Measurements from ENCODE around the gene OR8B3. TPM values are rescaled to one million over a fixed set of nuclear protein-coding genes. Genes with fewer than 3 reads are reported as not detected.

Gene OR8B3, protein sequence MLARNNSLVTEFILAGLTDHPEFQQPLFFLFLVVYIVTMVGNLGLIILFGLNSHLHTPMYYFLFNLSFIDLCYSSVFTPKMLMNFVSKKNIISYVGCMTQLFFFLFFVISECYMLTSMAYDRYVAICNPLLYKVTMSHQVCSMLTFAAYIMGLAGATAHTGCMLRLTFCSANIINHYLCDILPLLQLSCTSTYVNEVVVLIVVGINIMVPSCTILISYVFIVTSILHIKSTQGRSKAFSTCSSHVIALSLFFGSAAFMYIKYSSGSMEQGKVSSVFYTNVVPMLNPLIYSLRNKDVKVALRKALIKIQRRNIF
- polyA plus RNA-seq = not detected in 3 replicates
- not detected for polyA plus RNA-seq (2011; ENCODE audit: low read depth)
- polyA plus RNA-seq (2011; cell fraction: cytosol; rRNA removed) = not detected in 2 replicates
- polyA plus RNA-seq (2011; cell fraction: nucleus; rRNA removed) = not detected in 2 replicates
- polyA plus RNA-seq (2012; ENCODE audit: low replicate concordance) = not detected in 2 replicates
- polyA minus RNA-seq = not detected in 3 replicates
- polyA minus RNA-seq (2011; cell fraction: cytosol; rRNA and poly(A)+ RNA removed) = not detected
- polyA minus RNA-seq (2011; cell fraction: nucleus; rRNA and poly(A)+ RNA removed) = not detected in 2 replicates

DNA sequence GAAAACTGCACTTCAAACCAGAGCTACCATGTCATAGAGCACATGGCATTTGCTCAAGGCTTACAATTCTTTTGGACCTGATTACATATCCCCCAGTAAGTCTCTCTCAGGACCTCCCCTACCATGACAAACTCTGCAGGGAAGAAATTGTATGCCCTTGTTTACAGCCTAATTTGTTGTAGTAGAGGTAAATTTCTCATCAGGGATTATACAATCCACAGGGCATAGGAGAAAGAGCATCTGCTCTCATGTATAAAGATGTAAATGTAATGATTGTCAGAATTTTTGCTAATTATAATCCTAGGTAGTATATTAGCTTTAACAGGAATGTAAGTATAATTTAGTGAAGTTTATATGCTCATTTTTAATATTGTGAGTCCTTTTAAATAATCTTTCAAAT, at the start of gene OR8B3:
OR8B3 (minus strand) TSS at position 101 of the 400 bp plus-strand sequence. CDS start 1,673 bp downstream, outside the sequence.
- H3K9me3 ChIP-seq (ENCODE audit: control insufficient read depth, low read depth, low read length) = no peaks in the 10 kb centered on the region
- no peaks in the 10 kb centered on the region for H3K79me2 ChIP-seq (ENCODE audit: control insufficient read depth, insufficient read depth, low read length)
- TF ChIP-seq, protein P1, sequence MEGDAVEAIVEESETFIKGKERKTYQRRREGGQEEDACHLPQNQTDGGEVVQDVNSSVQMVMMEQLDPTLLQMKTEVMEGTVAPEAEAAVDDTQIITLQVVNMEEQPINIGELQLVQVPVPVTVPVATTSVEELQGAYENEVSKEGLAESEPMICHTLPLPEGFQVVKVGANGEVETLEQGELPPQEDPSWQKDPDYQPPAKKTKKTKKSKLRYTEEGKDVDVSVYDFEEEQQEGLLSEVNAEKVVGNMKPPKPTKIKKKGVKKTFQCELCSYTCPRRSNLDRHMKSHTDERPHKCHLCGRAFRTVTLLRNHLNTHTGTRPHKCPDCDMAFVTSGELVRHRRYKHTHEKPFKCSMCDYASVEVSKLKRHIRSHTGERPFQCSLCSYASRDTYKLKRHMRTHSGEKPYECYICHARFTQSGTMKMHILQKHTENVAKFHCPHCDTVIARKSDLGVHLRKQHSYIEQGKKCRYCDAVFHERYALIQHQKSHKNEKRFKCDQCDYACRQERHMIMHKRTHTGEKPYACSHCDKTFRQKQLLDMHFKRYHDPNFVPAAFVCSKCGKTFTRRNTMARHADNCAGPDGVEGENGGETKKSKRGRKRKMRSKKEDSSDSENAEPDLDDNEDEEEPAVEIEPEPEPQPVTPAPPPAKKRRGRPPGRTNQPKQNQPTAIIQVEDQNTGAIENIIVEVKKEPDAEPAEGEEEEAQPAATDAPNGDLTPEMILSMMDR (optimal IDR thresholded peaks at IDR 0.05 in 1 of 3, IDR thresholded peaks at IDR 0.05 in 1 of 3, conservative IDR thresholded peaks at IDR 0.05 in 1 of 3; ENCODE audit: extremely low read depth in 1 of 3, insufficient read depth in 2 of 3, low read length in 3 of 3) = no peak
- no peak for TF ChIP-seq EZH2 (IDR thresholded peaks at IDR 0.05; ENCODE audit: low read length)
- no peak for DNase-seq (ENCODE audit: low read depth, low spot score)
- H3K9ac ChIP-seq (ENCODE audit: control insufficient read depth, extremely low read depth, insufficient read depth, low read length) = no peak within 1 kb of the TSS
- no peaks in the 10 kb centered on the region for H4K20me1 ChIP-seq (ENCODE audit: control insufficient read depth, extremely low read depth, insufficient read depth, low read length)
- no peak for FAIRE-seq
- H3K36me3 ChIP-seq (ENCODE audit: control insufficient read depth in 2 of 2, extremely low read depth in 1 of 2, insufficient read depth in 2 of 2, low read length in 2 of 2) = no peaks in the 10 kb centered on the region
- no peaks in the 10 kb centered on the region for H3K4me1 ChIP-seq (ENCODE audit: control insufficient read depth, extremely low read depth, insufficient read depth, low read length)
- dilution Hi-C loops (cut with MboI; ENCODE audit: extremely low pct_ligation_motif_present, low sequenced_read_pairs) = no loop called here
- H3K4me2 ChIP-seq (ENCODE audit: control insufficient read depth, extremely low read depth, insufficient read depth, low read depth, low read length) = no peak within 1 kb of the TSS
- H3K27me3 ChIP-seq (ENCODE audit: control insufficient read depth, extremely low read depth, insufficient read depth, low read length) = no peaks in the 10 kb centered on the region
- no peak within 1 kb of the TSS for H3K27ac ChIP-seq (ENCODE audit: control insufficient read depth, insufficient read depth, low read length)
- H3K4me3 ChIP-seq (ENCODE audit: control insufficient read depth in 2 of 3, extremely low read depth in 1 of 3, insufficient read depth in 2 of 3, low read depth in 1 of 3, low read length in 3 of 3) = no peak within 1 kb of the TSS
- H3K9me1 ChIP-seq (ENCODE audit: control insufficient read depth, extremely low read depth, insufficient read depth, low read length) = no peaks in the 10 kb centered on the region
- no peak within 1 kb of the TSS for H2AFZ ChIP-seq (ENCODE audit: control insufficient read depth, low read length)

DNA sequence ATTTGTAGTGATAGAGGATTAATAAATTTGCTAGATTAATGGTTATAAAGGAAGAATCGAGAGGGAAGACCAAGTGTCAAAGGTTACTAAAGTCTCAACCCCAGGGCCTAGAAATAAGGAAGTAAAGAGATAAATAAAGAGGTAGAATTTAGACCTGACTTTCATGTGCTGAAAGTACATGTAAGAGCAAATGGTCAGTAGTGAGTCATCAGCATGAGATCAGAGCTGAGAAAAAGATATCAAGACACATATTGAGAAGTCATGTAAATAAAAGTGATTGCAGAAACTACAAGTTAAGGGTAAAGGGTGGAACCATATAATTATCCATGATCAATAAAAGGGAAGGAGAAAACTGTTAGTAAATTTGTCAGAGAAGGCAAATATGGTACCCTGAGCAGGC, 48.1 kb upstream of the OR8B3 start:
- no peak overlapping the region for H3K9ac ChIP-seq (ENCODE audit: control insufficient read depth, extremely low read depth, insufficient read depth, low read length)
- H2AFZ ChIP-seq (ENCODE audit: control insufficient read depth, low read length) = no peak overlapping the region
- DNase-seq (ENCODE audit: low read depth, low spot score) (no peak), FAIRE-seq (no peak)
- H3K4me1 ChIP-seq (ENCODE audit: control insufficient read depth, extremely low read depth, insufficient read depth, low read length) = no peaks in the 10 kb centered on the region
- H3K27me3 ChIP-seq (ENCODE audit: control insufficient read depth, extremely low read depth, insufficient read depth, low read length) = no peaks in the 10 kb centered on the region
- H3K4me2 ChIP-seq (ENCODE audit: control insufficient read depth, extremely low read depth, insufficient read depth, low read depth, low read length) = no peak overlapping the region
- no peaks in the 10 kb centered on the region for H3K9me1 ChIP-seq (ENCODE audit: control insufficient read depth, extremely low read depth, insufficient read depth, low read length)
- no peak overlapping the region for H3K27ac ChIP-seq (ENCODE audit: control insufficient read depth, insufficient read depth, low read length)
- dilution Hi-C loops (cut with MboI; ENCODE audit: extremely low pct_ligation_motif_present, low sequenced_read_pairs) = no loop called here
- TF ChIP-seq, protein P1 (optimal IDR thresholded peaks at IDR 0.05 in 1 of 3, IDR thresholded peaks at IDR 0.05 in 1 of 3, conservative IDR thresholded peaks at IDR 0.05 in 1 of 3; ENCODE audit: extremely low read depth in 1 of 3, insufficient read depth in 2 of 3, low read length in 3 of 3) = no peak
- TF ChIP-seq EZH2 (IDR thresholded peaks at IDR 0.05; ENCODE audit: low read length) = no peak
- no peaks in the 10 kb centered on the region for H3K9me3 ChIP-seq (ENCODE audit: control insufficient read depth, low read depth, low read length)
- no peak overlapping the region for H3K4me3 ChIP-seq (ENCODE audit: control insufficient read depth in 2 of 3, extremely low read depth in 1 of 3, insufficient read depth in 2 of 3, low read depth in 1 of 3, low read length in 3 of 3)
- no peaks in the 10 kb centered on the region for H4K20me1 ChIP-seq (ENCODE audit: control insufficient read depth, extremely low read depth, insufficient read depth, low read length)
- H3K79me2 ChIP-seq (ENCODE audit: control insufficient read depth, insufficient read depth, low read length) = no peaks in the 10 kb centered on the region
- no peaks in the 10 kb centered on the region for H3K36me3 ChIP-seq (ENCODE audit: control insufficient read depth in 2 of 2, extremely low read depth in 1 of 2, insufficient read depth in 2 of 2, low read length in 2 of 2)

Measured in keratinocyte (primary cell).